Upper lobe of right lung (tissue), 1 donor: ENCODE results near the gene ALOX12B. TPM values are rescaled to one million over a fixed set of nuclear protein-coding genes. Genes with fewer than 3 reads are reported as not detected.
"Not testable (repeated sequence)": the region's sequence is repeated elsewhere in the genome, so short reads cannot be mapped to it uniquely, and the experiment has no call there.

Source experiments
- ATAC-seq: fragments of 200-7000 bp; cut with Tn5 transposase; one replicate; pipeline ENCODE4 v1.9.1; 2020; ENCODE audit warnings: mild to moderate bottlenecking, moderate library complexity
- DNase-seq: peaks from one replicate; pipeline ENCODE4 v3.0.0-alpha.2; 2020
- H3K27ac ChIP-seq: fragments of 200-600 bp; one replicate; pipeline ENCODE4 v1.8.0; 2022
- H3K27me3 ChIP-seq: fragments of 200-600 bp; one replicate; pipeline ENCODE4 v1.8.0; 2022; ENCODE audit warnings: mild to moderate bottlenecking
- H3K36me3 ChIP-seq: fragments of 200-600 bp; one replicate; pipeline ENCODE4 v1.8.0; 2022
- H3K4me1 ChIP-seq: fragments of 200-600 bp; one replicate; pipeline ENCODE4 v1.8.0; 2022
- H3K4me3 ChIP-seq: fragments of 200-600 bp; one replicate; pipeline ENCODE4 v1.8.0; 2022; ENCODE audit warnings: mild to moderate bottlenecking
- H3K9me3 ChIP-seq: fragments of 200-600 bp; one replicate; pipeline ENCODE4 v1.8.0; 2022
- intact Hi-C: fragments of 100-400 bp; cut with DNase I; formaldehyde crosslinking; loops from one replicate; pipeline ENCODE4 v1.11.0; 2022
- total RNA-seq: library from RNA; stranded (reverse); fragmentation: NEBNext Ultra II Directional; extraction: Animal tissue kit (Norgen Biotek cat#: 25700); gene quantifications from one replicate; pipeline ENCODE4 v1.2.1, GENCODE V29; 2021
- TF ChIP-seq, protein P1 (sequence below): fragments of 200-600 bp; IDR thresholded peaks from one replicate; pipeline ENCODE4 v1.8.0; 2022; ENCODE audit warnings: antibody characterized with exemption
- donor health status: DM: no; HTN: yes; CAD: no; lungs with severe emphysema.

ALOX12B gene
- total RNA-seq, 1 donor from 2014 or later, result not detected

DNA sequence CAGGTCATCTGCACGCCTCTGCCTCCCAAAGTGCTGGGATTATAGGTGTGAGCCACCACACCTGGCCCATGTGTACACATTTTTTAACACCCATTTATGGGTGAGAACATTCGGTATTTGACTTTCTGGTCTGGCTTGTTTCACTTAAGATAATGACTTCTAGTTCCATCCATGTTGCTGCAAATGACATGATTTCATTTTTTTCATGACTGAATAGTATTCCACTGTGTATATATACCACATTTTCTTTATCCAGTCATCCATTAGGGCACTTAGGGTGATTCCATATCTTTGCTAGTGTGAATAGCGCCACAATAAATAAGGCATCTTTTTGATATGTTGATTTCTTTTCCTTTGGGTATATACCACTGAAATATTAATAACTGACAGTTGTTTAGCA lies 5.6 kb downstream of the ALOX12B start:
- Histone ChIP-seq H3K9me3 (no peaks in the 10 kb centered on the region), H3K27ac (no peak overlapping the region), H3K27me3 (peaks cover 60% of the 10 kb centered on the region), H3K36me3 (no peaks in the 10 kb centered on the region), H3K4me1 (peaks cover 15% of the 10 kb centered on the region), H3K4me3 (no peak overlapping the region)
- DNase-seq (no peak), ATAC-seq (no peak)
- intact Hi-C loops, result no loop called here
- TF ChIP-seq, protein P1, sequence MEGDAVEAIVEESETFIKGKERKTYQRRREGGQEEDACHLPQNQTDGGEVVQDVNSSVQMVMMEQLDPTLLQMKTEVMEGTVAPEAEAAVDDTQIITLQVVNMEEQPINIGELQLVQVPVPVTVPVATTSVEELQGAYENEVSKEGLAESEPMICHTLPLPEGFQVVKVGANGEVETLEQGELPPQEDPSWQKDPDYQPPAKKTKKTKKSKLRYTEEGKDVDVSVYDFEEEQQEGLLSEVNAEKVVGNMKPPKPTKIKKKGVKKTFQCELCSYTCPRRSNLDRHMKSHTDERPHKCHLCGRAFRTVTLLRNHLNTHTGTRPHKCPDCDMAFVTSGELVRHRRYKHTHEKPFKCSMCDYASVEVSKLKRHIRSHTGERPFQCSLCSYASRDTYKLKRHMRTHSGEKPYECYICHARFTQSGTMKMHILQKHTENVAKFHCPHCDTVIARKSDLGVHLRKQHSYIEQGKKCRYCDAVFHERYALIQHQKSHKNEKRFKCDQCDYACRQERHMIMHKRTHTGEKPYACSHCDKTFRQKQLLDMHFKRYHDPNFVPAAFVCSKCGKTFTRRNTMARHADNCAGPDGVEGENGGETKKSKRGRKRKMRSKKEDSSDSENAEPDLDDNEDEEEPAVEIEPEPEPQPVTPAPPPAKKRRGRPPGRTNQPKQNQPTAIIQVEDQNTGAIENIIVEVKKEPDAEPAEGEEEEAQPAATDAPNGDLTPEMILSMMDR, result no peak

DNA sequence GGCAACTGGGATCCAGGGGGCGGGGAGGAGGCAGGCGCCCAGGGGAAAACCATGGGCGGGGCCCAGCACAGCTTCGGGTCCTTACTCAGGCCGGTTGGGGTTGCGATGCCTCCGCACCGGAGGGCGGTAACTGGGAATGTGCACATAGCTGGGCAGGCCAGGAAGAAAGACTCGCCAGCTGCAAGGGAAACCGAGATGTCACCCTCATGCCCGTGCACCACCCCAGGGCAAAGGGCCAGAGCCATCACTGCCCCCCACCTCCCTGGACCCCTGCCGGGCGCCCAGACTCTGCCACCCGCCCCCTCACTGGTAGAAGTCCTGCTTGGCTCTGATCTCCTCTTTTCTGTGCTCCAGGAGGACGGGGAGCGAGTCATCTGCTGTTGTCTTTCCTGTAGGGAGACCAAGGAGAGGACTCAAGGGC lies 6.7 kb downstream of the ALOX12B start:
- TF ChIP-seq, protein P1, result no peak
- H3K4me3 ChIP-seq, result no peak overlapping the region
- H3K9me3 ChIP-seq, result no peaks in the 10 kb centered on the region
- intact Hi-C loops, result no loop called here
- peaks cover 71% of the 10 kb centered on the region for H3K27me3 ChIP-seq
- DNase-seq (no peak), ATAC-seq (no peak)
- H3K4me1 ChIP-seq, result peaks cover 15% of the 10 kb centered on the region
- H3K27ac ChIP-seq, result no peak overlapping the region
- no peaks in the 10 kb centered on the region for H3K36me3 ChIP-seq

DNA sequence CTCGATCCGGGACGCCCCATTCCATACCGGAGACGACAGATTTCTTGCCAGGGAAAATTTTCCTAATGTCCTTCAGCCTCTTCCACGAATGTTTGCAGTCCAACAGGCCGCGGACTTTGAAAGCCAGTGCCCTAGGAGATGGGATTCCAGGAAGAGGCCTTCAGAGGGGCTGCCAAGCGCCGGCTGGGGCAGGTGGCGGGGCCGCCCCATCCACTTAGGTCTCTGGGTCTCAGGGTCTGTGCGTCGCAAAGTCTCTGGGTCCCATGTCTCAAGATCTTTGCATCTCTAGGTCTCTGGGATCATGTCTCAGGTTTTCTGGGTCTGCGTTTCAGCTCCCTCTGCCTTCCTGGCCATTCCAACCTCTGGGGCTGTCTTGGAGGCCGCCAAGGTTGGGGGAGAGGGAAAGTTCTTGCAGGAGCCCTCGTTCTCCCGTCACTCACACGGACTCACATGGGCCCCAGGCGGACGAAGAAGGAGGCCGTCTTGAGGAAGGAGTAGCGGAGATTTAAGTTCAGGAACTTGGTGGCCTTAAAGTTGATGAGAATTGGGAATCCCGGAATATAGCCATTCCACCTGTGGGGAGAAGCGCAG lies 7.2 kb downstream of the ALOX12B start:
- intact Hi-C loops, result no loop called here
- H3K36me3 ChIP-seq, result no peaks in the 10 kb centered on the region
- H3K4me1 ChIP-seq, result peaks cover 15% of the 10 kb centered on the region
- peaks cover 76% of the 10 kb centered on the region for H3K27me3 ChIP-seq
- DNase-seq (no peak), ATAC-seq (no peak)
- no peak overlapping the region for H3K27ac ChIP-seq
- TF ChIP-seq, protein P1, result no peak
- no peak overlapping the region for H3K4me3 ChIP-seq
- no peaks in the 10 kb centered on the region for H3K9me3 ChIP-seq

DNA sequence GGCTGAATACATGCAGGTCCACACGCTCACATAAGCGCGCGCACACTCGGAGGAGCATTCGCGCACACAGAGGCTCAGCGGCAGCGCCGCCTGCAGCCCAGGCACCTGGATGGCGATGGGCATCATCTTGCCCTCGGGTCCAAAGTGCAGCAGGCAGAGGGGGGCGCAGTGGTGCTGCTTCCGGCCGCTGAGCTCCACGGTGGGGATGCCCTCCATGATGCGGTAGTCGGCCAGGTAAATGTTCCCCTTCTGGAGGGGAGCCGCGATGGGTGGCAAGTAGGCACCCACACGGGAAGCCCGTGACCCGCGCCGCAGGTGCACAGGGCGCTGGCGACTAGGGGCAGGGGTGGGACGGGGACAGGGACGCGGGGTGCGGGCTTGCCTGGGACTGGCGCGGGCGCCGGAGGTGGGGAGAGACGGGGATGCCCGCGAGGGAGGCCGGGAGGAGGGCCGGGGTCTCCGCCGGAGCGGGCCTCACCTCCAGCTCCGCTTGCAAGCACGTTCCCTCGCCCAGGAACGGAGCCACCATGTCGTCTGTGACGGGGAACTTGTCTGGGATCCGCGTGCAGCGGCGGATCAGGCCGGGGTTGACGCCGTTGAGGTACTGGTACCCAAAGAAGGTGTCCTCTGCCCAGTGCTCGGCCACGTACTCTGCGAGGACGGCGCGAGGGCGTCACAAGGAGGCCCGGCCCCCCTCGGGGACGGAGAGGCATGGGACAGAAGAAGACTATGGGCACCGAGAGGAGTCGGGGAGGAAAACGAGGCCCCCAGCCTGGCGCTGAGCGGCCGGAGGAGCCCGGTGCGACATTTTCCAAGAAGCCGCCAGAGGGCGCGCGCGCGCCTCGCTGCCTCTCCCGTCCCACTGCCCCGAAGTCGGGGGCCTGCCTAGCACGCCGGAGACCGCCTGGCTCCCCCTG lies 8.0 kb downstream of the ALOX12B start:
- TF ChIP-seq, protein P1, result peak; percentile 93
- Histone ChIP-seq H3K27ac (no peak overlapping the region), H3K4me1 (peaks cover 15% of the 10 kb centered on the region), H3K4me3 (peak overlapping the region; percentile 48), H3K27me3 (peaks cover 80% of the 10 kb centered on the region), H3K36me3 (no peaks in the 10 kb centered on the region), H3K9me3 (no peaks in the 10 kb centered on the region)
- ATAC-seq (peak; percentile 89), DNase-seq (peak; percentile 87)
- intact Hi-C loops, result no loop called here

DNA sequence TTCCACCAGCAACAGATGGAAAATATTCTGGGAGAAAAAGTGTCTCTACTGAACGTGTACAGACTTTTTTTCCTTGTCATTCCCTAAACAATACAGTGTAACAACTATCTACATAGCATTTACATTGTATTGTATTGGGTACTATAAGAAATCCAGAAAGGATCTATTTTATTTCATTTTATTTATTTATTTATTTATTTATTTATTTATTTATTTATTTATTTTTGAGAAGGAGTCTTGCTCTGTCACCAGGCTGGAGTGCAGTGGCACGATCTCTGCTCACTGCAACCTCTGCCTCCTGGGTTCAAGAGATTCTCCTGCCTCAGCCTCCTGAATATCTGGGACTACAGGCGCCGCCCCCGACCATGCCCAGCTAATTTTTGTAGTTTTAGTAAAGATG lies 9.6 kb downstream of the ALOX12B start:
- H3K9me3 ChIP-seq, H3K27ac ChIP-seq, DNase-seq, ATAC-seq, H3K4me3 ChIP-seq, H3K36me3 ChIP-seq, intact Hi-C loops: not testable (repeated sequence)
- peaks cover 90% of the 10 kb centered on the region for H3K27me3 ChIP-seq
- H3K4me1 ChIP-seq, result peaks cover 24% of the 10 kb centered on the region
